GM19099 (cell line): ENCODE measurements around the gene ANO8.

Experiments used
- POLR2A ChIP-seq: IDR thresholded peaks from 3 replicates; pipeline ENCODE4 v1.6.1; 2011; ENCODE audit warnings: low read depth; ENCODE audit not compliant: insufficient read length; ENCODE audit errors: extremely low read depth

ANO8 gene

GRCh38 chr19:17335575-17335974 lies 920 bp upstream of the ANO8 start:
- no peak for TF ChIP-seq POLR2A

GRCh38 chr19:17333611-17334413 lies 843 bp downstream of the ANO8 start:
- no peak for TF ChIP-seq POLR2A

- no peak for TF ChIP-seq POLR2A
Measured at GRCh38 chr19:17332677-17333581, 1.7 kb downstream of the ANO8 start.

GRCh38 chr19:17332360-17332676 lies 2.3 kb downstream of the ANO8 start:
- no peak for TF ChIP-seq POLR2A

- TF ChIP-seq POLR2A, result no peak
Measured at GRCh38 chr19:17331045-17331558, 3.6 kb downstream of the ANO8 start.

- no peak for TF ChIP-seq POLR2A
Measured at GRCh38 chr19:17330262-17331044, 4.2 kb downstream of the ANO8 start.

- no peak for TF ChIP-seq POLR2A
Measured at GRCh38 chr19:17329366-17330261, 5.0 kb downstream of the ANO8 start.

- no peak for TF ChIP-seq POLR2A
Measured at GRCh38 chr19:17328517-17329365, 5.9 kb downstream of the ANO8 start.

- TF ChIP-seq POLR2A, result no peak
Measured at GRCh38 chr19:17327654-17328516, 6.8 kb downstream of the ANO8 start.

GRCh38 chr19:17327068-17327653 lies 7.5 kb downstream of the ANO8 start:
- no peak for TF ChIP-seq POLR2A

GRCh38 chr19:17326595-17326966 lies 8.1 kb downstream of the ANO8 start:
- TF ChIP-seq POLR2A, result no peak
